OCI-LY1 (cell line): Measurements from ENCODE around the gene PIGU.

Experiments
- EZH2 ChIP-seq: fragments of 200-600 bp; sonication (generic), shearing (Covaris generic); IDR thresholded peaks from 2 replicates; pipeline ENCODE4 v1.8.0; 2017; ENCODE audit warnings: borderline replicate concordance, mixed run types, mild to moderate bottlenecking, antibody characterized with exemption, low read length, moderate library complexity, mixed read lengths
- TF ChIP-seq, protein P1 (sequence below): fragments of 200-600 bp; sonication (generic), shearing (Covaris generic); IDR thresholded peaks from 2 replicates; pipeline ENCODE4 v1.5.1; 2017; ENCODE audit warnings: mild to moderate bottlenecking, antibody characterized with exemption, low read length, moderate library complexity, mixed read lengths

DNA sequence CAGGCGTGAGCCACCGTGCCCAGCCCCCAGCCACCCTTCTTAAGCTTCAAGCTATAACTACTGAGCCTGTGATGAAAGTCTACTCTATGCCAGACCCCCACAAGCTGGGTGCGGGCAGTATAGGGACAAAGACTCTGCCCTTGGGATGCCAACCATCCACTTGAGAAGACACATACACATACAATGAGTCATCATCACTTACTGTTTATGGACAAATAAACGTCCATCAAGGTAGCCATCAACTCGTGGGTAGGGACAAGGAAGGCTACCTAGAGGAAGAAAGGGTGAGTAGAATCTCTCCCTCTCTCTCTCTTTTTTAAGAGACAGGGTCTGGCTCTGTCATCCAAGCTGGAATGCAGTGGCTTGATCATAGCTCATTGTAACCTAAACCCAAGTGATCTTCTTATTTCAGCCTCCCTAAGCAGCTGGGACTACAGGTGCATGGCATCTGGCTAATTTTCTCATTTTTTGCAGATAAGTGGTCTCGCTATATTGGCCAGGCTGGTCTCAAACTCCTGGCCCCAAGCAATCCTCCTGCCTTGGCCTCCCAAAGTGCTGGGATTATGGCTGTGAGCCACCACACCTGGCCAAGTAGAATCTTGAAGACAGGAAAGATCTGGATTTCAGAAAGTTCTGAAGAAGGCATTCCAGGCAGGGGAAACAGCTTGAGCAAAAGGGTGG is 24.7 kb upstream of the PIGU start:
- TF ChIP-seq, protein P1, sequence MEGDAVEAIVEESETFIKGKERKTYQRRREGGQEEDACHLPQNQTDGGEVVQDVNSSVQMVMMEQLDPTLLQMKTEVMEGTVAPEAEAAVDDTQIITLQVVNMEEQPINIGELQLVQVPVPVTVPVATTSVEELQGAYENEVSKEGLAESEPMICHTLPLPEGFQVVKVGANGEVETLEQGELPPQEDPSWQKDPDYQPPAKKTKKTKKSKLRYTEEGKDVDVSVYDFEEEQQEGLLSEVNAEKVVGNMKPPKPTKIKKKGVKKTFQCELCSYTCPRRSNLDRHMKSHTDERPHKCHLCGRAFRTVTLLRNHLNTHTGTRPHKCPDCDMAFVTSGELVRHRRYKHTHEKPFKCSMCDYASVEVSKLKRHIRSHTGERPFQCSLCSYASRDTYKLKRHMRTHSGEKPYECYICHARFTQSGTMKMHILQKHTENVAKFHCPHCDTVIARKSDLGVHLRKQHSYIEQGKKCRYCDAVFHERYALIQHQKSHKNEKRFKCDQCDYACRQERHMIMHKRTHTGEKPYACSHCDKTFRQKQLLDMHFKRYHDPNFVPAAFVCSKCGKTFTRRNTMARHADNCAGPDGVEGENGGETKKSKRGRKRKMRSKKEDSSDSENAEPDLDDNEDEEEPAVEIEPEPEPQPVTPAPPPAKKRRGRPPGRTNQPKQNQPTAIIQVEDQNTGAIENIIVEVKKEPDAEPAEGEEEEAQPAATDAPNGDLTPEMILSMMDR, result no peak
- no peak for TF ChIP-seq EZH2
